A549 treated with RU486 at 1 μM for 4 hours (cell line): ENCODE measurements around the gene C4BPA. TPM values are rescaled to one million over a fixed set of nuclear protein-coding genes. Genes with fewer than 3 reads are reported as not detected.

ENCODE experiments used
- total RNA-seq: library from RNA; stranded (reverse); fragments of 200-300 nt; extraction: Qiagen RNA extraction; gene quantifications from 5 replicates; pipeline ENCODE4 v1.2.3, GENCODE V29; 2022; ENCODE audit warnings: low read depth

Gene C4BPA
- total RNA-seq: 0.30 to 0.86 TPM (median 0.63 TPM) in 5 replicates

GRCh38 chr1:207103892-207104373 is at the start of gene C4BPA:
Gene C4BPA (plus strand): TSS chr1:207104233. CDS start chr1:207113026, 8,793 bp downstream.

GRCh38 chr1:207088701-207089626 is 15.1 kb upstream of the C4BPA start, which contains the start of gene C4BPB:
Gene C4BPB (plus strand): TSS chr1:207088860. CDS start chr1:207089532, 672 bp downstream.

Other genes starting within 250 kb of the C4BPA start
- gene IL20, start 238.6 kb upstream of the C4BPA start, total RNA-seq: not detected in 5 replicates
- gene IL24, start 206.8 kb upstream of the C4BPA start, total RNA-seq: 0.17 to 0.35 TPM (median 0.30 TPM) in 5 replicates
- 3.7 to 7.0 TPM (median 4.5 TPM) in 5 replicates for gene FCMR, start 182.3 kb upstream of the C4BPA start, total RNA-seq
- not detected in 5 replicates for gene PIGR, start 157.8 kb upstream of the C4BPA start, total RNA-seq
- gene FCAMR, start 133.8 kb upstream of the C4BPA start, total RNA-seq: not detected in 5 replicates
- gene C1orf116, start 71.5 kb upstream of the C4BPA start, total RNA-seq: 3.1 to 4.5 TPM (median 3.7 TPM) in 5 replicates
- gene YOD1, start 53.0 kb upstream of the C4BPA start, total RNA-seq: 1.9 to 7.0 TPM (median 7.0 TPM) in 5 replicates
- 5.3 to 6.7 TPM (median 6.2 TPM) in 5 replicates for gene PFKFB2, start 51.0 kb upstream of the C4BPA start, total RNA-seq
- 0.93 to 2.0 TPM (median 1.2 TPM) in 5 replicates for gene C4BPB, start 15.4 kb upstream of the C4BPA start, total RNA-seq
- gene CD55, start 217.4 kb downstream of the C4BPA start, total RNA-seq: 106 to 129 TPM (median 115 TPM) in 5 replicates